Measurements from ENCODE around the gene POLR3E.

Gene POLR3E

DNA sequence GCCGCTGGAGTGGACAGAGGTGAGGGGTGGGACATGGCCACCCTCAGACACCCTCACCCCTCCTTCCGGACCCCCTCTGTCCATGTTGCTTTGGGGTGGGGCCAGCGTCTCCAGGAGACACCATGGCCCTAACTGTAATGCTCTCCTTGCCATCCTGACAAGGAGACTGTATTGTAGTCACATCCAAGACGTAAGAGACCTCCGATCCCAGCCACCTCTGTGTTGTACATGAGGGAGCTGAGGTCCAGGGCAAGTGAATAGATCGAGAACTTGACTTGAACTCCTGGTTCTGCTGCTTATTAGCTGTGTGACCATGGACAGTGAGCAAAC, 30.2 kb downstream of the POLR3E start:
- Histone ChIP-seq H2BK5ac (ENCODE audit: low read length) (no peak overlapping the region), H2BK12ac (ENCODE audit: low read length) (no peak overlapping the region), H4K8ac (ENCODE audit: low read depth, low read length) (no peak overlapping the region), H3K4me3 (ENCODE audit: low read length in 2 of 2) (no peak overlapping the region), H3K14ac (ENCODE audit: low read length) (no peak overlapping the region), H3K9ac (ENCODE audit: low read depth, low read length, poor library complexity) (no peak overlapping the region), H3K27me3 (ENCODE audit: control insufficient read depth in 3 of 3, insufficient read depth in 3 of 3, low read depth in 1 of 3, low read length in 3 of 3) (no peaks in the 10 kb centered on the region), H3K9me3 (replicated peaks in 1 of 2; ENCODE audit: control insufficient read depth in 2 of 2, insufficient read depth in 1 of 2, low read depth in 1 of 2, low read length in 2 of 2) (peaks cover 0 to 2% of the 10 kb centered on the region in 2 donors), H3K4ac (ENCODE audit: low read length) (no peak overlapping the region), H2AK5ac (ENCODE audit: low read depth, low read length) (peak overlapping the region; percentile 56), H3K4me1 (ENCODE audit: control insufficient read depth in 2 of 2, insufficient read depth in 1 of 2, low read depth in 1 of 2, low read length in 2 of 2) (no peaks in the 10 kb centered on the region), H3K23ac (ENCODE audit: low read depth, low read length, poor library complexity) (peak overlapping the region; percentile 25), H2BK15ac (ENCODE audit: low read length) (no peak overlapping the region), H4K91ac (ENCODE audit: low read depth, low read length, poor library complexity) (no peak overlapping the region), H3K36me3 (replicated peaks in 1 of 2; ENCODE audit: control insufficient read depth in 2 of 2, insufficient read depth in 2 of 2, low read length in 2 of 2) (peaks cover 66 to 89% of the 10 kb centered on the region in 2 donors), H3K79me1 (ENCODE audit: low read depth, low read length) (peaks cover 7% of the 10 kb centered on the region), H2BK120ac (ENCODE audit: low read depth, low read length) (no peak overlapping the region), H2AFZ (ENCODE audit: low read length) (no peak overlapping the region), H3K4me2 (ENCODE audit: insufficient read depth, low read length, poor library complexity, severe bottlenecking) (no peak overlapping the region), H3K27ac (replicated peaks; ENCODE audit: low read length) (no peak overlapping the region), H3K18ac (ENCODE audit: low read length) (no peak overlapping the region)
- no CpG with 5 or more reads among the region's 6 CpGs for WGBS, 2 donors (ENCODE audit: extremely low coverage in 2 of 2, insufficient read length in 2 of 2, insufficient replicate concordance in 1 of 2)
- no peak for DNase-seq (ENCODE audit: low spot score)

DNA sequence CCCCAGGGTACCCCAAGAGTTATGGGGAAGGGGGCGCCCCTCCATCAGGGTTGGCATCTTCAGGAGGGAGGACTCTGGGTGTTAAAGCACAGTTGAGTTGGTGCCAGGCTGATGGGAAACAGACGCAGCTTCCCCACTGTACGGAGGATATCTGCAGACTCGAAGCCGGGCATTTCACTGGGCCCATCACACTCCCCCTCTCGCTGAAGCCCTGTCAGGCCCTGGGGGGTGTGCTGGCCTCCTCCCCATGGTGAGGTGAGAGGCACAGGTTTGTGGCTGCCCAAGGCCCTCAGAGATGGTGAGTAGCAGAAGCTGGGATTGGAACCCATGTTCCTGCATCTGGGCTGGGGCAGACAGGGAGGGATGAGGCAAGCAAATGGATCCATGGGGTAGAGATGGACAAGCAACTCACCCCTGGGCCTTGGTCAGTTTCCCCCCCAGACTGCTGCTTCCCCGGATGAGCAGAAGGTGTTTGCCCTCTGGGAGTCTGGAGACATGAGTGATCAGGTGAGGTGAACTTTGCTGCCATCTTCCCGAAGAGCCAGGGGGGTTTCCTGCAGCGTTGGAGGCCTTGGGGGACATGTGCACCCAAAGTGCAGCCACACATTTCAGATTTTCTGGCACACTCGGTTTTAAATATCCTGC, 31.0 kb downstream of the POLR3E start:
- Histone ChIP-seq H3K4me3 (ENCODE audit: low read length in 2 of 2) (no peak overlapping the region), H4K91ac (ENCODE audit: low read depth, low read length, poor library complexity) (no peak overlapping the region), H3K23ac (ENCODE audit: low read depth, low read length, poor library complexity) (no peak overlapping the region), H2BK15ac (ENCODE audit: low read length) (no peak overlapping the region), H3K4me1 (ENCODE audit: control insufficient read depth in 2 of 2, insufficient read depth in 1 of 2, low read depth in 1 of 2, low read length in 2 of 2) (no peaks in the 10 kb centered on the region), H2BK120ac (ENCODE audit: low read depth, low read length) (no peak overlapping the region), H3K9ac (ENCODE audit: low read depth, low read length, poor library complexity) (peak overlapping the region; percentile 4), H3K18ac (ENCODE audit: low read length) (no peak overlapping the region), H2AK5ac (ENCODE audit: low read depth, low read length) (no peak overlapping the region), H3K27me3 (ENCODE audit: control insufficient read depth in 3 of 3, insufficient read depth in 3 of 3, low read depth in 1 of 3, low read length in 3 of 3) (no peaks in the 10 kb centered on the region), H3K14ac (ENCODE audit: low read length) (no peak overlapping the region), H2AFZ (ENCODE audit: low read length) (no peak overlapping the region), H3K79me1 (ENCODE audit: low read depth, low read length) (peaks cover 6% of the 10 kb centered on the region), H3K27ac (replicated peaks; ENCODE audit: low read length) (no peak overlapping the region), H3K4me2 (ENCODE audit: insufficient read depth, low read length, poor library complexity, severe bottlenecking) (no peak overlapping the region), H2BK12ac (ENCODE audit: low read length) (no peak overlapping the region), H3K9me3 (replicated peaks in 1 of 2; ENCODE audit: control insufficient read depth in 2 of 2, insufficient read depth in 1 of 2, low read depth in 1 of 2, low read length in 2 of 2) (peaks cover 0 to 2% of the 10 kb centered on the region in 2 donors), H2BK5ac (ENCODE audit: low read length) (peak overlapping the region; percentile 53), H4K8ac (ENCODE audit: low read depth, low read length) (no peak overlapping the region), H3K36me3 (replicated peaks in 1 of 2; ENCODE audit: control insufficient read depth in 2 of 2, insufficient read depth in 2 of 2, low read length in 2 of 2) (peaks cover 62 to 86% of the 10 kb centered on the region in 2 donors), H3K4ac (ENCODE audit: low read length) (no peak overlapping the region)
- no peak for DNase-seq (ENCODE audit: low spot score)
- no CpG with 5 or more reads among the region's 10 CpGs for WGBS, 2 donors (ENCODE audit: extremely low coverage in 2 of 2, insufficient read length in 2 of 2, insufficient replicate concordance in 1 of 2)

DNA sequence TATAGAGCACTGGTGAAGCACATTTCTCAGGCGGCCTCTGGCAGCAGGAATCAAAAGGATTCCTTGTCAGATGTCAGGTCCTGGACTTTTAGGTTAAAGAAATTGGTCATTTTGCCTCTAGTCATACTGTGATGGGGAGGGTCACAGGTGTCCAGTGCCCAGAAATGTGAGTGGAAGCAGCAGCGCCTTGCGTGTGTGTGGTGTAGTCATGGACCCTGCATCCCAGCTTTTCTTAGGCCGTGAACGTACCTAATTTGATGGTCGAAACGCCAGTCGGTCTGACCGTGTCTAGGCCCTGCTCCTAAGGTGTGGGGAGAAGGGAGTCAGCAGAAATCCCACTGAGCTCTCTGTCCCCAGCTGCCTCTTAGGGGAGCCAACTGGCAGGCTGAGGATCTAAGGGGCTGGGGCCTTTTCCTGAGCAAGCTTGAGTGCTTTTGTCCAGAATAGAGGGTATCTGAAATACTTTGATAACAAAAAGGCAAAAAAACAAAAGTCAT, 32.0 kb downstream of the POLR3E start:
- Histone ChIP-seq H3K27me3 (ENCODE audit: control insufficient read depth in 3 of 3, insufficient read depth in 3 of 3, low read depth in 1 of 3, low read length in 3 of 3) (no peaks in the 10 kb centered on the region), H2BK15ac (ENCODE audit: low read length) (no peak overlapping the region), H3K9me3 (replicated peaks in 1 of 2; ENCODE audit: control insufficient read depth in 2 of 2, insufficient read depth in 1 of 2, low read depth in 1 of 2, low read length in 2 of 2) (peaks cover 3 to 5% of the 10 kb centered on the region in 2 donors), H3K27ac (replicated peaks; ENCODE audit: low read length) (no peak overlapping the region), H4K91ac (ENCODE audit: low read depth, low read length, poor library complexity) (no peak overlapping the region), H2BK120ac (ENCODE audit: low read depth, low read length) (no peak overlapping the region), H3K4me1 (ENCODE audit: control insufficient read depth in 2 of 2, insufficient read depth in 1 of 2, low read depth in 1 of 2, low read length in 2 of 2) (no peaks in the 10 kb centered on the region), H3K4me2 (ENCODE audit: insufficient read depth, low read length, poor library complexity, severe bottlenecking) (no peak overlapping the region), H3K9ac (ENCODE audit: low read depth, low read length, poor library complexity) (no peak overlapping the region), H4K8ac (ENCODE audit: low read depth, low read length) (no peak overlapping the region), H2AFZ (ENCODE audit: low read length) (no peak overlapping the region), H3K36me3 (replicated peaks in 1 of 2; ENCODE audit: control insufficient read depth in 2 of 2, insufficient read depth in 2 of 2, low read length in 2 of 2) (peaks cover 59 to 89% of the 10 kb centered on the region in 2 donors), H3K4ac (ENCODE audit: low read length) (no peak overlapping the region), H3K4me3 (ENCODE audit: low read length in 2 of 2) (no peak overlapping the region), H3K79me1 (ENCODE audit: low read depth, low read length) (peaks cover 4% of the 10 kb centered on the region), H2AK5ac (ENCODE audit: low read depth, low read length) (no peak overlapping the region), H2BK5ac (ENCODE audit: low read length) (no peak overlapping the region), H3K23ac (ENCODE audit: low read depth, low read length, poor library complexity) (no peak overlapping the region), H3K14ac (ENCODE audit: low read length) (no peak overlapping the region), H2BK12ac (ENCODE audit: low read length) (no peak overlapping the region), H3K18ac (ENCODE audit: low read length) (no peak overlapping the region)
- no peak for DNase-seq (ENCODE audit: low spot score)
- WGBS, 2 donors (ENCODE audit: extremely low coverage in 2 of 2, insufficient read length in 2 of 2, insufficient replicate concordance in 1 of 2) = no CpG with 5 or more reads among the region's 9 CpGs

DNA sequence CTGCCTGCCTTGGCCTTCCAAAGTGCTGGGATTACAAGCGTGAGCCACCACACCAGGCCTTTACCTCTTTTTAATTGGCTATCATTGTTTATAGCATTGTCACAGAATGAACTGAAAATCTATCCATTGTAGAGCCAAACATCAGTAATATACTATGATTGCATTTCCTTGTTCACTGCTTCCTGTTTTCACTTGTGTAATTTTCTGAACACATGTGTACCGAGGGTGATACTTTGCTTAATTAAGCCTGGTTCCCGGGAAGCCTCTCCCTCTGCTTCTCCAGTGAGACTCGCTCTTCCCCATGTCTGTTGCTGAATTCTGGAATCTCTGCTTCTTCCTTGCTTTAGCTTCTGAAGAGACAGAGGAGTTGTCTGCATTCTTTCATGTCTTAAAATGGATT, 33.1 kb downstream of the POLR3E start:
- Histone ChIP-seq H2BK15ac (ENCODE audit: low read length) (no peak overlapping the region), H3K36me3 (replicated peaks in 1 of 2; ENCODE audit: control insufficient read depth in 2 of 2, insufficient read depth in 2 of 2, low read length in 2 of 2) (peaks cover 56 to 89% of the 10 kb centered on the region in 2 donors), H2AK5ac (ENCODE audit: low read depth, low read length) (no peak overlapping the region), H3K9ac (ENCODE audit: low read depth, low read length, poor library complexity) (no peak overlapping the region), H2AFZ (ENCODE audit: low read length) (no peak overlapping the region), H4K91ac (ENCODE audit: low read depth, low read length, poor library complexity) (no peak overlapping the region), H2BK120ac (ENCODE audit: low read depth, low read length) (no peak overlapping the region), H2BK12ac (ENCODE audit: low read length) (no peak overlapping the region), H4K8ac (ENCODE audit: low read depth, low read length) (no peak overlapping the region), H3K4ac (ENCODE audit: low read length) (no peak overlapping the region), H3K9me3 (replicated peaks in 1 of 2; ENCODE audit: control insufficient read depth in 2 of 2, insufficient read depth in 1 of 2, low read depth in 1 of 2, low read length in 2 of 2) (peaks cover 3 to 9% of the 10 kb centered on the region in 2 donors), H3K14ac (ENCODE audit: low read length) (no peak overlapping the region), H3K27ac (replicated peaks; ENCODE audit: low read length) (no peak overlapping the region), H2BK5ac (ENCODE audit: low read length) (no peak overlapping the region), H3K23ac (ENCODE audit: low read depth, low read length, poor library complexity) (no peak overlapping the region), H3K4me1 (ENCODE audit: control insufficient read depth in 2 of 2, insufficient read depth in 1 of 2, low read depth in 1 of 2, low read length in 2 of 2) (no peaks in the 10 kb centered on the region), H3K27me3 (ENCODE audit: control insufficient read depth in 3 of 3, insufficient read depth in 3 of 3, low read depth in 1 of 3, low read length in 3 of 3) (no peaks in the 10 kb centered on the region), H3K18ac (ENCODE audit: low read length) (no peak overlapping the region), H3K4me2 (ENCODE audit: insufficient read depth, low read length, poor library complexity, severe bottlenecking) (peak overlapping the region; percentile 11), H3K4me3 (ENCODE audit: low read length in 2 of 2) (no peak overlapping the region), H3K79me1 (ENCODE audit: low read depth, low read length) (peaks cover 2% of the 10 kb centered on the region)
- no peak for DNase-seq (ENCODE audit: low spot score)
- WGBS, 2 donors (ENCODE audit: extremely low coverage in 2 of 2, insufficient read length in 2 of 2, insufficient replicate concordance in 1 of 2) = no CpG with 5 or more reads among the region's 4 CpGs
